Esophagus muscularis mucosa (tissue), 3 donors: ENCODE measurements around the gene NUDT1.

Experiments used
- POLR2A ChIP-seq: fragments of 450-650 bp; IDR thresholded peaks from one replicate; pipeline ENCODE4 v1.6.1; 2017; ENCODE audit warnings: antibody characterized with exemption, moderate library complexity, mild to moderate bottlenecking, low read depth
- POLR2AphosphoS5 ChIP-seq, 2 donors: sonication (generic); formaldehyde crosslinking; IDR thresholded peaks; one replicate each; pipeline ENCODE4 v1.6.1; 2017; ENCODE audit warnings: antibody characterized with exemption in 2 of 2
- TF ChIP-seq, protein P1 (sequence below), 3 experiments: fragments of 200-600 bp in 2 of 3; fragments of 450-650 bp in 1 of 3; sonication (generic) in 2 of 3; IDR thresholded peaks; one replicate each; pipeline ENCODE4 v1.5.1; 2017 to 2019; ENCODE audit warnings: antibody characterized with exemption in 3 of 3, mild to moderate bottlenecking in 2 of 3, moderate library complexity in 1 of 3

DNA sequence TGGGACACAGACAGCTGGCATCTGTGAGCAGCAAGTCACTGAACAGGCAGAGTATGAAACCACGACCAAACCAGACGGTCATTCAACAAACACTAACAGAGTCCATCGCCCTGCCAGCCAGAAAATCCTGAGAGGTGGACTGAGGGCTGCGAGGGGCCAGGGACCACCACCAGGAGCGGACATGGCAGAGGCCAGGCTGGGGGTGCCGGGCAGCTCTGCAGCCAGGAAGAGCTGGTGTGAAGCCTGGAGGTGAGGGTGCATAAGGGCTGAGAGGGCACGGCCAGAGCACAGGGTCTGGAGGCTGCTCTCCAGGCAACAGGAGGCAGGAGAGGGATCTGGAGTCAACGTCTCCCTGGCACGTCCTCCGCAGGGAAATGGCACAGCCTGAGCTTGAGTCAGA lies 24.8 kb upstream of the NUDT1 start:
- TF ChIP-seq, protein P1, sequence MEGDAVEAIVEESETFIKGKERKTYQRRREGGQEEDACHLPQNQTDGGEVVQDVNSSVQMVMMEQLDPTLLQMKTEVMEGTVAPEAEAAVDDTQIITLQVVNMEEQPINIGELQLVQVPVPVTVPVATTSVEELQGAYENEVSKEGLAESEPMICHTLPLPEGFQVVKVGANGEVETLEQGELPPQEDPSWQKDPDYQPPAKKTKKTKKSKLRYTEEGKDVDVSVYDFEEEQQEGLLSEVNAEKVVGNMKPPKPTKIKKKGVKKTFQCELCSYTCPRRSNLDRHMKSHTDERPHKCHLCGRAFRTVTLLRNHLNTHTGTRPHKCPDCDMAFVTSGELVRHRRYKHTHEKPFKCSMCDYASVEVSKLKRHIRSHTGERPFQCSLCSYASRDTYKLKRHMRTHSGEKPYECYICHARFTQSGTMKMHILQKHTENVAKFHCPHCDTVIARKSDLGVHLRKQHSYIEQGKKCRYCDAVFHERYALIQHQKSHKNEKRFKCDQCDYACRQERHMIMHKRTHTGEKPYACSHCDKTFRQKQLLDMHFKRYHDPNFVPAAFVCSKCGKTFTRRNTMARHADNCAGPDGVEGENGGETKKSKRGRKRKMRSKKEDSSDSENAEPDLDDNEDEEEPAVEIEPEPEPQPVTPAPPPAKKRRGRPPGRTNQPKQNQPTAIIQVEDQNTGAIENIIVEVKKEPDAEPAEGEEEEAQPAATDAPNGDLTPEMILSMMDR (IDR thresholded peaks at IDR 0.05): no peak
- TF ChIP-seq POLR2AphosphoS5 (IDR thresholded peaks at IDR 0.05) (no peak), POLR2A (no peak)
